Endothelial cell of umbilical vein (primary cell): ENCODE data around the gene POSTN.

Experiments
- CTCF ChIP-seq, 2 donors: IDR thresholded peaks; 1 replicate in 1 of 2; 2 replicates in 1 of 2; pipeline ENCODE4 v1.5.1; 2011; ENCODE audit warnings: low read length in 2 of 2, mild to moderate bottlenecking in 2 of 2, moderate library complexity in 2 of 2, control low read depth in 1 of 2, inconsistent platforms in 1 of 2, low read depth in 1 of 2; ENCODE audit not compliant: insufficient read depth in 1 of 2; ENCODE audit errors: extremely low read depth in 1 of 2
- FOS ChIP-seq: IDR thresholded peaks from 2 replicates; pipeline ENCODE4 v1.6.1; 2011; ENCODE audit warnings: mild to moderate bottlenecking, low read length, moderate library complexity, borderline replicate concordance; ENCODE audit not compliant: insufficient read depth
- GATA2 ChIP-seq: IDR thresholded peaks from 2 replicates; pipeline ENCODE4 v1.7.0; 2011; ENCODE audit warnings: low read depth, mild to moderate bottlenecking, moderate library complexity, mixed read lengths, low read length; ENCODE audit not compliant: insufficient read length, insufficient read depth
- POLR2A ChIP-seq: IDR thresholded peaks from 2 replicates; pipeline ENCODE4 v1.6.1; 2012; ENCODE audit warnings: low read depth, mild to moderate bottlenecking, control low read depth, low read length
- TF ChIP-seq, protein P1 (sequence below): IDR thresholded peaks from 2 replicates; pipeline ENCODE4 v1.6.1; 2011; ENCODE audit not compliant: insufficient read depth, insufficient read length

GRCh38 chr13:37585541-37585940 lies 13.0 kb downstream of the POSTN start:
- no peak for TF ChIP-seq FOS
- TF ChIP-seq CTCF (IDR thresholded peaks at IDR 0.05; ENCODE audit: extremely low read depth in 1 of 2, insufficient read depth in 1 of 2, low read depth in 1 of 2, low read length in 2 of 2), result no peak
- TF ChIP-seq POLR2A, result no peak
- TF ChIP-seq, protein P1, sequence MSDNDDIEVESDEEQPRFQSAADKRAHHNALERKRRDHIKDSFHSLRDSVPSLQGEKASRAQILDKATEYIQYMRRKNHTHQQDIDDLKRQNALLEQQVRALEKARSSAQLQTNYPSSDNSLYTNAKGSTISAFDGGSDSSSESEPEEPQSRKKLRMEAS, result no peak
- no peak for TF ChIP-seq GATA2
